ENCODE results near the gene NR2F2.

Gene NR2F2

DNA sequence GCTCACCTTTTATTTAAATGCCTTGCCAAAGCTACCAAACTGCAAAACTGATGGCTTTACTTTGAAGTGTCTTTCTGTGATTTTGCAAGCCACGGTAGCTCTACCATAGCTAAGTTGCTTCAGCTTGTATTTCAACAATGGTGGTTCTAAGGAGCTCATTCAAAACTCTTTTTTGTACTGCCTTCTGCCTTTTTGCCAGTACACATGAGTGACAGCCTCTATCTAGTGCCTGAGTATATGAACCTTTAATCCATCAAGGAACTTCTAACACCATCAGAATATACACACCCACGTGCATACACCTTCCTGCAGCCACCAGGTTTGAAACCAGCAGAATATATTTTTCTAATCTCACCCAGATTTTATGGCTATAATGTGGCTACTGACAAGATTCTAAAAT is 10.4 kb upstream of the NR2F2 start:
- DNase-seq (ENCODE audit: low read depth) = no peak

DNA sequence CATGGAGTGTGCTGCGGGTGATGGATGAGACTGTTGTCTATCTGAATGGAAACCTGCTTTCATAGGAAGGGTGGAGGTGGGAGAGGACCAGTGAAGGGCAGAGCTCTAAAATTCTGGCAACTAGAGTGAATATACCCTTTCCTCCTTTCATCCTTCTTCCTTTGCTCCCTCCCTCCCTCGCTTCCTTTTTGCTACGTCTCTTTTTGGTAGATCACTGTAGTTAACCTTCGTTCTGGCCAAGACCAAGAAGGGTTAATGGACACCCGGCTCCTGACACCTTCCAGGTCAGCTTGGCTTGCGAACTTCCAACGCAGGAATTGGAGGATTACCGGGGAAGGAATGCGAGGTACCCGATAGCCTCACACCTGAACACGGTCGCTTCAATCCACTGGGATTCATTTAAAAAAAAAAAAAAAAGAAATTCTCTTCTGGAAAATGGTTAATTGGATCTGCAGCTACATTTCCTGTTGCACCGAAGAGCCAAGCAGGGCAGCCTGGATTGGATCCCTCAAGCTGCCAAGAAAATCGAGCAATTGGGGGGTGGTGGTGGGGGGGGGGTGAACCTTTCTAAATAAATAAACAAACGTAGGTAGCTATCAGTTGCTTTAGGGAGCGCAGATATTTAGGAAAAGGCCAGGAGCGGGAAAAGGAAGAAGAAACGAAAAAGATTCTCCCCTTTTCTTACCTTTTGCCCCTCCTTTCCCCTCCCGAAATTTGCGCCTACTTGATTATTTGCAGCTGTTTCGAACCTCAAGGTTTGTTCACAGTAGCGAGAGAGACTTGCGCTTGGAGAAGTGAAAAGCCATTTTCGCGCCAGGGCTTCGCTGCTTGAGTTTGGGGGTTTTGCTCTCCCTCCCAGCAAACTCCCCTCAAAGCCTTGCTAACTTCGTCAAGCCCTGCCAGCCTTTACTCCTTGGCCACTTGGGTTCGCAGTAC is 9.5 kb upstream of the NR2F2 start:
- DNase-seq (ENCODE audit: low read depth) = no peak

DNA sequence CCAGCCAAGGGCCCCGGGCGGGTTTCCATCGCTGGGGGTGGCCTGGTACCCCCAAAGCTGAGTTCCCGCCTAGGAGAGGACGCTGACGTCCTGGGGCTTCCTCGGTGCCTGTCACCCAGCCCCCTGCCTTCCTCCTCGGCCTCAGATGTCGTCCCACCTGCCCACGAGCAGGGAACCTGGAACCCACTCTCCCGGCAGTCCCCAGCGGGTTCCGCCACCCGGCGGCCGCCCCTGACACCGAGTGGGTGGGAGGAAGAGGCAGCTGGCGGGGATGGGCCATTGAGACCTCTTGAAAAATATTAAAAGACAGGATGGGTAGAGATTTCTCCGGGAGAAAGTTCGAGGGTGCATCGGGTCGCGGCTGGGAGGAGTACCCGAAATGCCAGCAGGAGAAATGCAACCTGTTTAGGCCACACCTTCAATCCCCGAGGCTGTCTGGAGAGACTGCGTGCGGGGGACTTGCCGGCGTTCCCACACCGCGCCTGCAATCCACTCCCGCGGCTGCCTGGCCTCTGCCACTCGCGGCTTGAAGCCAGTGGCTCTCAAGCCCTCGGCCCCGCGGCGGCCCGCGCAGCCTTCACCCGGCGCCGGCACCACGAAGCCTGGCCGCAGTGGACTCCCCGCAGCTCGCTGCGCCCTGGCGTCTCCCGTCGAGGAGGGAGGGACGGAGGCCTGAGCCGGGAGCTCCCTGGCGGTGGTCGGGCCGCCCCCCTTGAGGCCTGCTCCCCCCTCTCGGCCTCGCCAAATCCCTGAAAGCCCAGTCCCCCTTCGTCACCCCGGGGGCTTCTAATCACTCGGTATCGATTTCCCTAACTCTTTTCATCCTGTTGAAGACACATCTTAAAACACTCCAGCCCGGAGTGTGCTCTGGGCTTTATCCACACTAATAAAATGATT is 8.6 kb upstream of the NR2F2 start:
- DNase-seq (ENCODE audit: low read depth) = no peak

- no peak for DNase-seq (ENCODE audit: low read depth)
Observed at GRCh38 chr15:96322536-96323318, 7.8 kb upstream of the NR2F2 start.

- DNase-seq (ENCODE audit: low read depth) = no peak
Observed at GRCh38 chr15:96323319-96324145, 7.0 kb upstream of the NR2F2 start.

DNA sequence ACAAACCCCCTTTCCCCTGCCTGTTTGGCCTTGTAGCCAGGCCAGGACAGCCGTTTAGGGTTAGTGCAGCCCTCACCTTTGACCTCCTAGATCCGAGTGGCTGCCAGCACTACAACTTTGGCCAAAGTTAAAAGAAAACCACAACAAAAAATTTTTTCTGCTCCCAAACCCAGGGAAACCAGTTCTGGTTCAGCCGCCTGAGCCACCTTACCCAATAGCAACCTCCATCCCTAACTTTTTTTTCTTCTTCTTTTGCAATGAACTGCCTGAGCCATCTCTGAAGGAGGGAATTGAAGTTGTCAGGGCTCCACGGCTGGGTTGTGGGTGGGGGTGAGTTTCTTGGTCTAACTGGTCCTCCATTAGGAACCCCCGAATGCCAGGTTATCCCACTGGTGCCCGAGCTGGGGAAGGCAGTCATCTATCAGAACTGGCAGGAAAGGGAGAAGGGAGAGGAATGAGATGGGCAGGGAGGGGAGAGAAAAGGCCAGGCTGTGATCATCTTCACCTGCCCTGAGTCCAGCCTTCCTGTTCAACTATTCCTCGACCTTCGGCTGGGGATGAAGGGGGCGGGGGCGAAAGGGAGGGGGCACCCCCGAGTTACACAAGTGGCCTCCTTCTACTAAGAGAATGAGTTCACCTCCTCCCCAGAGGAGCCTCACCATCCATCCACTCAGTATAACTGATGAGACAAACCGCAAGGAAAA is 6.2 kb upstream of the NR2F2 start:
- no peak for DNase-seq (ENCODE audit: low read depth)

DNA sequence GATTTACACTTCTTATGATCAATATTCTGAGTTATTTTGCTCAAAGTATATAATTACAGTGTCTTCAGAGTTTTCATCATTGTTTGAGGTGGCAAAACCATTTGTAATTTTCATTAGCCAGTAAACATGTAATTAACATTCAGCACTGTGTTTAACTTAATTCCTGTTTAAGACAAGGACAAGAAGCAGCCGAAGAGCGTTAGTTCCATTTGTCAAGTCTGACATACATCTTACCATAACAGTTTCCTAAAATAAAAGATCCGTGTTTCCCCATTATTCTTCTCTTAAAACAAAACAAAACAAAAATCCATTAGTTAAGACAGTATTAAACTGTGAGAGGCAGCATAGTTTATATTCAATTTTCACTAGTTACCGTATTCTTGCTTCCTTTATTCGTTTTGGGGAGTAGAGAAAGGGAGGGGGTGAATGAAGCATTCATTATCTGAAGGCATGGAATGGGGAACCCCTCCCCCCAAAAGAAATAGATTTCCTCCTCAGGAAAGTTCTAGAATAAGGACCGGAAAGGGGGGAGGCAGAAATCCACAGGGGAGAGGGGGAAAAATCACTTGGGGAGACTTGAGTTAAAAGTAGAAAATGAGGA is 5.5 kb upstream of the NR2F2 start:
- no peak for DNase-seq (ENCODE audit: low read depth)

GRCh38 chr15:96325541-96326327 is 4.8 kb upstream of the NR2F2 start:
- DNase-seq (ENCODE audit: low read depth) = no peak

DNA sequence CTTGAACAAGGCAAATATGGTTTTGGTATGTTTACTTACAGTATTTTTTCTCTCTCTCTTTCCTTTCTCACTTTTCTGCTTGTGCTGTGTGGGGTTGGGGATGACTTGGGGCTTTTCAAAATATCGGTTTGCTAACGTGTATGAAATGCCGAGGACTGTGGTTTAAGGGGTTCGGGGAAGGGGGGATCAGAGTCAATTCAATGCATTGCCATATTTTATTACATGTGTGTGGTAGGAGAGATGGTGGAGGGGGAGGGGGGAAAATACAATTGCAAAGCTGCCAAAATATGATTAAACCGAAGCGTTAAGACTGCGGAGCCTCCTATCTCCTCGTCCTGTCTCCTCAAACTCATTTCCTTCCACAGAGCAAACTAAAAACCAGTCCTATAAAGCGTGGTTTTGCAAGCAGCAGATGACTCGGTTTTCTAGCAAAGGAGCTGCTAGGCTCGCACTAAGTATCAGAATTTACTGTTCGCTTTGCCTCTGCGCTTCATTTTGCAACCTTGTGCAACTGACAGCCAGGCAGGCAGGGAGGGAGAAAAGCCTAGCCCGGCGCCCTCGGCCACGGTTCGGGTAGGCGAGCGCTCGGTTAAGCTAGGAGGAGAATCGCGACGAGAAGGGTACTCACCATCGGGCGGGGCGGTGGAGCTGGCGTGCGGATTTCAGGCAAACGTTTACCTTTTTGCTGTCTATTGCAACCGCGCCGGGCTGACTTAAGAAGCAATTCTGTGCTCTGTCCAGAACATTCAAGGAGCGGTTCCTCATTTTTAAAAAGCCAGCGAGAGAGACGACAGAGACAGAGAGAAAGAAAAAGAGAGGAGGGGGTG is 4.0 kb upstream of the NR2F2 start:
- no peak for DNase-seq (ENCODE audit: low read depth)

GRCh38 chr15:96327155-96327741 is 3.3 kb upstream of the NR2F2 start:
- DNase-seq (ENCODE audit: low read depth) = no peak

- DNase-seq (ENCODE audit: low read depth) = no peak
Observed at GRCh38 chr15:96328181-96328876, 2.2 kb upstream of the NR2F2 start.

DNA sequence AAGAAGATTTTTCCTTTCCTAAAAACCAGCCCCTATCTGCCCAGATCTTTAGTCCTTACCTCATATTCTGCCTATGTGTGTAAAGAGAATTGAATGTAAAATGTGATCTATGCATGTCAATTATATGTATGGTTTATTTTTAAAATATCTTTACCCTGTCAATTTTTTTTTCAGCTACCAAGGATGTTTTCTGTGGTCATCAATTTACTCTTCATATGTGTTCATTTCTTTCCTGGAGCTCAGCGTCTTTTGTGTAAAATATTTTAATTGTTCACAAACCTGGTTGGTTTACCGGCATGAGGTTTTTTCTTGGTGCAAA is 1.7 kb upstream of the NR2F2 start:
- DNase-seq (ENCODE audit: low read depth) = no peak

- DNase-seq (ENCODE audit: low read depth) = no peak
Observed at GRCh38 chr15:96329403-96329981, 1.0 kb upstream of the NR2F2 start.

- DNase-seq (ENCODE audit: low read depth) = no peak
Observed at GRCh38 chr15:96330064-96330449, 443 bp upstream of the NR2F2 start.

DNA sequence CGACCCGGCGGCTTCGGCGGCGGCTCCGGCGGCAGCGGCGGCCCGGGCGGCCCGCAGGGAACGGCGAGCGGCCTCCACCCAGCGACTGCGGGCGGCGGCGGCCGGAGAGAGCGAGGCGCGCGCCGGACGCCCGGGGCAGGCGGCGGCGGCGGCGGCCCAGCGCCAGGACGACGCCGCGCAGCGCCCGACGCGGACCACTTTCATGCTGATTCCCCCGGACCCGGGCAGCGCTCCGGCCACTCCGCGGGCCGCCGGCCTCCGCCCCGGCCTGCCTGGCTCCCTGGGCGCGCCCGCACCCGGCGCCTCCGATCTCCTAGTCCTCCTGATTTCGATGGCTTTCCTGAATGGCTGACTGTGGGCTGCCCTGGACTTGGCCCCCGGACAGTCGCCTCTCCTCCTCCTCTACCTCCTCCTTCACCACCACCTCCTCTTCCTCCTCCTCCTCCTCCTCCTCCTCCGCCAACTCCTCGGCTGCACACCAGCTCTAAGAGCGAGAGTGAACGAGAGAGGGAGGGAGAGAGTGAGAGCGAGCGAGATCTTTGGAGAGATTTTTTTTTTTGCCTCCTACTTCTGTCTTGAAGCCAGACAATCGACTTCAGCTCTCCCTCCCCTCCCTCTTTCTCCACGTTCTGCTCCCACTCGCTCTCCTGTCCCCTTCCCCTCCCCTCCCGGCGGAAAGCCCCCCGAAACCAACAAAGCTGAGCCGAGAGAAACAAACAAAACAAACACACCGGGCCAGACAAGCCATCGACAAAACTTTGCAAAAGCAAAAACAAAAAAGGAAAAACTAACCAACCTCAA is 844 bp downstream of the NR2F2 start:
- DNase-seq (ENCODE audit: low read depth) = no peak

DNA sequence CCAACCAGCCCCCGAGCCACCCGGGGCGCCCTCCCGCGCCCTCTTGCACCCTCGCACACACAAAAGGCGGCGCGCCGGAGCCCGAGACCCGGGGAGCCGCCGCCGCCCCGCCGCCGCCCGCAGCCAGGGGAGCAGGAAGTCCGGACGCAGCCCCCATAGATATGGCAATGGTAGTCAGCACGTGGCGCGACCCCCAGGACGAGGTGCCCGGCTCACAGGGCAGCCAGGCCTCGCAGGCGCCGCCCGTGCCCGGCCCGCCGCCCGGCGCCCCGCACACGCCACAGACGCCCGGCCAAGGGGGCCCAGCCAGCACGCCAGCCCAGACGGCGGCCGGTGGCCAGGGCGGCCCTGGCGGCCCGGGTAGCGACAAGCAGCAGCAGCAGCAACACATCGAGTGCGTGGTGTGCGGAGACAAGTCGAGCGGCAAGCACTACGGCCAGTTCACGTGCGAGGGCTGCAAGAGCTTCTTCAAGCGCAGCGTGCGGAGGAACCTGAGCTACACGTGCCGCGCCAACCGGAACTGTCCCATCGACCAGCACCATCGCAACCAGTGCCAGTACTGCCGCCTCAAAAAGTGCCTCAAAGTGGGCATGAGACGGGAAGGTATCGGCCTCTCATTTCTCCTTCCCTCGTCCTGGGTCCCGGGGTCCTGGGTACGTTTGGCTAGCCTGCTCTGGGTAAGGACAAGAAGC is 1.6 kb downstream of the NR2F2 start:
- no peak for DNase-seq (ENCODE audit: low read depth)
